ENCODE data around the gene PMM1. TPM values are rescaled to one million over a fixed set of nuclear protein-coding genes. Genes with fewer than 3 reads are reported as not detected.

Gene PMM1
- total RNA-seq (2022; extraction: Qiagen RNA extraction; ENCODE audit: low read depth), result 27.5 to 29.3 TPM (median 28.1 TPM) in 5 replicates

DNA sequence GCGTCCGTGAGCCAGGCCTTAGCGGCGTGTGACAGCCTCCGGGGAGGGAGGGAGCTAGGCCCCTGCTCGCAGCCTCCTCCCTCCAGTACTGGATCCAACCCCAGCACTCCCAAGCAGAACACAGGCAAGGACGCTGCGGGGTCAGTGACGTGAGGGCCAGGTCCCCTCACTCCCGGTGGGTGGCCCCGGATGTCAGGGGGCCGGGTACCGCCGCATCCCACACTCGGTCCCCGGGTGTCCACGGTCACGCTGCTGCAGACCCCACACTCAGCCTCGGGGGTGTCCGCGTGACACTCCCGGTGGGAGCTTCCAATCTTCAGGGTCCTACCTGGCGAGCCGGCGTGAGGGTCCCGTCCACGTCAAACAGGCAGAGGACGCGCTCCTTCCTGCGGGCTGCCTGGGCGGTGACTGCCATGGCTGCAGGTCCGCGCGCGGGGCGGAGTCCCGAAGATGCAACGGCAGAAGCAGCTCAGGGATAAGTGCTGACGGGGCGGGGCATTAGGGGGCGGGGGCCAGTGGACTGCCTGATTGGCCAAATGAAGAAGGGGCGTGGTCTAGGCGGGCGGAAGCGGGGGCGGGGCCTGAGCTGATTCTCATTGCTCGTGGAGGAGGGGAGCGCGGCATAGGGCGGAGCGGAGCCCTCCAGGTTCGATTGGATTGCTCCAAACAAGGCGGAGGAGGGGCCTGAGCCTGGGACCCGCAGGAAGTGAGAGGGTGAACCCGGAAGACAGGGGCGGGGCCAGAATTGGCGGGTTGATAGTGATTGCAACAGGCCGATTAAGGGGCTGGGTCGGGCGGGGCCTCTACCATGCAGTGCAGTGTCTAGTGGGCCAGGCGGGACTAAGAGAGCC is at the start of gene PMM1:
Gene PMM1, minus strand, starts transcription at position 450 of the 851 bp plus-strand sequence. Its CDS starts 35 bp downstream, at position 415.

DNA sequence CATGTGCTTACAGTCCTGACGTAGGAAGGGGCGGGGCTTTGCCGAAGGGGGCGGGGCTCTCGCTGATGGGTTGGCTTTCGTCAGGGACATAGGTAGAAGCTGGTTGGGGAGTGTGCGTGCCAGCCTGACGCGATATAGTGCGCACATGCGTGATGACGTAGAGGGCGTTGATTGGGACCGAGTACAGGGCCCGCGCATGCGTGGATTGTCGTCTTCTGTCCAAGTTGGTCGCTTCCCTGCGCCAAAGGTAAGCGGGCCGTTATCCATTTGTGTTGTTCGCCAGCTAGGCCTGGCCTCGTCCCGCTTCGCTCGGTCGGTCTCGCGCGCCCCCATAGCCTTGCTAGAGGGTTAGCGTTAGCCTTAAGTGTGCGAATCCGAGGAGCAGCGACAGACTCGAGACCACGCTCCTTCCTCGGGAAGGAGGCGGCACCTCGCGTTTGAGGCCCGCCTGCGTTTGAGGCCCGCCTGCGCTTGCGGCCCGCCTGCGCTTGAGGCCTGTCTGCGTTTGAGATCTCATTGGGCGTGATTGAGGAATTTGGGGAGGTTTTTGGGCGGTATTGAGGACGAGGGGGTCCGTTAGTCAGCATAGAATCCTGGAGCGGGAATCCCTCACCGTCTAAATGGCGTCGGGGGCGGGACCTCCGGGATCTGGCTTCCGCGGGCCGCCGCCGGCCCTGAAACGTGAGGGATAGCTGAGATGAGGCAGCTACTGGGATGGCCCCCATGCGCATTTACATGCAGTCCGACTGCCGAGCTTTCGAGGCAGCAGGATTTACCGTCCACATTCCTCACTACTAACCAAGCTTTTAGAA is 31.7 kb upstream of the PMM1 start, which contains the start of gene XRCC6:
Gene XRCC6, plus strand, starts transcription at position 197 of the 812 bp plus-strand sequence. CDS start 710 bp downstream, outside the sequence.

DNA sequence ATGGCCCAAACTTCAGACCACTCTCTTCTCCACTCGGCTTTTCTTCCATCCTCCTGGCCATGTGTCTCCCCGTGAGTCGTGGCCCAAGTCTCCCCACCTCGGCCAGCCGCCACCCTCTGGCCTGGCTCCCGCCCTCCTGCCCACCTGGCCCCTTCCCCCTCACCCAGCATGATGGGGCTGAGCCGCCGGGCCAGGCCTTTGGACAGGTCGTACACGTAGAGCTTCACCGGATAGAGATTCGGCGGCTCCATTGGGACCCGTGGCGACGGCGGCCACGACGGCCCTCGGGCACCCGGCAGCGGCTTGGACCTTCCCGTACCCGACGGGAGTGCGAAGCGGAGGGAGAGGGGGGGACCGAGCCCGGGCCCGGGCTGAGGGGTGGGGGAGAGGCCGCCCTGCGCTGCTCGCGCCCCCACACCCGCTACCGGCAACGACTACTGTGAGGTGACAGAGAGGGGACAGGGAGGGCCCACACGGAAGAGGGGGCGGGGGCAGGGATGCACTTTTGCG is 31.0 kb upstream of the PMM1 start, which contains the start of gene DESI1:
Gene DESI1, minus strand, starts transcription at position 455 of the 510 bp plus-strand sequence. Its CDS starts 204 bp downstream, at position 251.

DNA sequence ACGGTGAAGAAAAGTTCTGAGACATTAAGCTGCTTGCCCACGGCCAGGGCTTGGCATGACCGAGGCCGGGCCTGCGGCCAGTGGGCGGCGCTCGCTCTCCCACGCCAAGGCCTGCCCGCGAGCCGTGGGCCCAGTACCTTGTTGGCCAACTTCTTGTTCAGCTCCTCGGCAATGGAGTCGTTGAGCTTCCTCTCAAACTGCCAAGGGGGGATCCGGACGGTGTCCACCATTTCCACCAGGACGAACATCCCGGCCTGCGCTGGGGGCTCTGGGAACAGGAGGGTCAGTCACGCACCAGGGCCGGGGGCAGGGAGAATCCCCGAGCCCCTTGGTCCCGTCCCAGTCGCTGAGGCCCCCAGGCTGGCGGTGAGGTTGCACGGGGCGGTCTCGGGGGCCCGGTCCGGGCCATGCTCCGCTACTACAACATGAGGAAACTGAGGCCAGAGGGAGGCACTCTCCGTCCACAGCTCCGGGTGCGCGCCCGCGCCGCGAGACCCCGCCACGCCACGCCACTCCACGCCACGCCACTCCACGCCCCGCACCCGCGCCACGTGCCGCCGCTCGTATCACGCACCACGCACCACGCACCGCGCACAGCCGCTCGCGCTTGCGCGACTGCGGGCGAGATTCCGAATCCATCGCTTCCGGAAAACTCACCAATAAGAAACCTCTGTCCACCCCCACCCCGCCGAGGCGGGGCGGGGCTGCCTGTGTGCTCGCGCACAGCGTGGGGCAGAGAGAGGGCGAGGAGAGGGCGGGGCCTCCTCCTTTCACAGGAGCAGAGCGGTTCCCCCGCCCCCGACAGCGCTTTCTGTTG is 45.6 kb downstream of the PMM1 start, which contains the start of gene POLR3H:
Gene POLR3H, minus strand, starts transcription at position 617 of the 817 bp plus-strand sequence. Its CDS starts 369 bp downstream, at position 248.

Other genes starting within 250 kb of the PMM1 start
- gene TEF, start 207.9 kb downstream of the PMM1 start, total RNA-seq (2022; extraction: Qiagen RNA extraction; ENCODE audit: low read depth), result 0.78 to 1.6 TPM (median 1.0 TPM) in 5 replicates
- gene TOB2, start 143.0 kb downstream of the PMM1 start, total RNA-seq (2022; extraction: Qiagen RNA extraction; ENCODE audit: low read depth), result 21.0 to 25.7 TPM (median 23.5 TPM) in 5 replicates
- gene PHF5A, start 121.1 kb downstream of the PMM1 start, total RNA-seq (2022; extraction: Qiagen RNA extraction; ENCODE audit: low read depth), result 62.3 to 74.5 TPM (median 68.5 TPM) in 5 replicates
- 45.5 to 49.6 TPM (median 48.2 TPM) in 5 replicates for gene ACO2, start 120.7 kb downstream of the PMM1 start, total RNA-seq (2022; extraction: Qiagen RNA extraction; ENCODE audit: low read depth)
- gene POLR3H, start 45.4 kb downstream of the PMM1 start, total RNA-seq (2022; extraction: Qiagen RNA extraction; ENCODE audit: low read depth), result 27.1 to 51.3 TPM (median 47.0 TPM) in 5 replicates
- 2.1 to 2.9 TPM (median 2.5 TPM) in 5 replicates for gene CSDC2, start 28.8 kb downstream of the PMM1 start, total RNA-seq (2022; extraction: Qiagen RNA extraction; ENCODE audit: low read depth)
- 15.6 to 18.0 TPM (median 17.7 TPM) in 5 replicates for gene DESI1, start 31.2 kb upstream of the PMM1 start, total RNA-seq (2022; extraction: Qiagen RNA extraction; ENCODE audit: low read depth)
- 308 to 337 TPM (median 313 TPM) in 5 replicates for gene XRCC6, start 31.5 kb upstream of the PMM1 start, total RNA-seq (2022; extraction: Qiagen RNA extraction; ENCODE audit: low read depth)
- gene SNU13, start 99.0 kb upstream of the PMM1 start, total RNA-seq (2022; extraction: Qiagen RNA extraction; ENCODE audit: low read depth), result 101 to 197 TPM (median 186 TPM) in 5 replicates
- gene MEI1, start 109.7 kb upstream of the PMM1 start, total RNA-seq (2022; extraction: Qiagen RNA extraction; ENCODE audit: low read depth), result not detected in 5 replicates
- gene CCDC134, start 210.8 kb upstream of the PMM1 start, total RNA-seq (2022; extraction: Qiagen RNA extraction; ENCODE audit: low read depth), result 3.5 to 5.2 TPM (median 4.4 TPM) in 5 replicates
- 26.0 to 32.1 TPM (median 31.0 TPM) in 5 replicates for gene SREBF2, start 243.3 kb upstream of the PMM1 start, total RNA-seq (2022; extraction: Qiagen RNA extraction; ENCODE audit: low read depth)

All from A549 treated with DMSO at 1 μM for 4 hours (cell line).